CD4-positive, alpha-beta T cell treated with Interferon gamma for 1 hour (primary cell): ENCODE results near the gene NOSTRIN.
"Not testable (repeated sequence)": the region's sequence is repeated elsewhere in the genome, so short reads cannot be mapped to it uniquely, and the experiment has no call there.

Source experiments
- DNase-seq: peaks from one replicate; pipeline ENCODE4 v3.0.0-alpha.2; 2020

Gene NOSTRIN

DNA sequence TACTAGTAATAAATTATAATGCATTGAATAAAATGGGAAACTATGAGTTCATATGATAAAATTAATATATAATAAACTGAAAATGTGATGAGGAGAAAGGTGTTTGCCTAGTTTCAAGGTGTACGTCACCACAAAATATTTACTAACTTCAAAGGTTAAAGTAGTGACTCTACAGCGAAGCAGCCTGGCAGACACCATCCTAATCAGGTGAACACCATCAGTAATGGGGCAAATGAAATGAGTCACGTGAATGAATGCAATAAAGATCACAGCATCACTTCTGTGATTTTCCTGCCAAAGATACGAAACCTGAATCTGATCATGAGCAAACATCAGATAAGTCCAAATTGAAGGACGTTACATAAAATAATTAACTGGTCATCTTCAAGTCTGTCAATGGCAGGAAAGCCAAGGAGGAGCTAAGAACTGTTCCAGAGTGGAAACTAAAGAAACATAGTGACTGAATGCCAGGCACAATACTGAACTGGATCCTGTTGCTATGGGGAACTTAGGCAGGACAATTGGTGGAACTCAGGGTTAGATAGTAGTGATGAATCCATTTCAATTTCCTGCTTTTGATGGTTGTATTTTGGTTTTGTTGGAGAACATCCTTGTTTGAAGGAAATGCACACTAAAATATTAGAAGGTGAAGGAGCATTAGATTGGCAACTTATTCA, 12.1 kb upstream of the NOSTRIN start:
- DNase-seq: no peak

DNA sequence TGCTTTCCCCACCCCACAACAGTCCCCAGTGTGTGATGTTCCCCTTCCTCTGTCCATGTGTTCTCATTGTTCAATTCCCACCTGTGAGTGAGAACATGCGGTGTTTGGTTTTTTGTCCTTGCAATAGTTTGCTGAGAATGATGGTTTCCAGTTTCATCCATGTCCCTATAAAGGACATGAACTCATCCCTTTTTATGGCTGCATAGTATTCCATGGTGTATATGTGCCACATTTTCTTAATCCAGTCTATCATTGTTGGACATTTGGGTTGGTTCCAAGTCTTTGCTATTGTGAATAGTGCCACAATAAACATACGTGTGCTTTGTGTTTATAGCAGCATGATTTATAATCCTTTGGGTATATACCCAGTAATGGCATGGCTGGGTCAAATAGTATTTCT, 11.3 kb upstream of the NOSTRIN start:
- not testable (repeated sequence) for DNase-seq

DNA sequence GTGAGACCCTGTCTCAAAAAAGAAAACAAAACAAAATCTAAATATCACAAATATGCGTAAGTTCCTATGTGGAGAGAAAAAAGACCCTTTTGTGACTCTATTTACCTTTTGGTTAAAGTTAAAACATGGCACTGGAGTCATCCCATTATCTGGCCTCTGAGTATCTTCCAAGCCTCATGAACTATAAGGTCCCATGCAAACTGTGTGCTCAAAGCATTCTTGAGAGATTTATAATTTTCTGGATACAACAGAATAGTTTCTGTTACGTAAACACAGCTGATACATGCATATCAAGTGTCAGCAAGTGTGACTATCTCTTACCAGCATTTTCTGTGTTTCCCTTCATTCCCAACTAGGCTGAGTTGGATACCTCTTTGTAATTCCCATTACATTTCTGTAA, 8.8 kb upstream of the NOSTRIN start:
- no peak for DNase-seq

DNA sequence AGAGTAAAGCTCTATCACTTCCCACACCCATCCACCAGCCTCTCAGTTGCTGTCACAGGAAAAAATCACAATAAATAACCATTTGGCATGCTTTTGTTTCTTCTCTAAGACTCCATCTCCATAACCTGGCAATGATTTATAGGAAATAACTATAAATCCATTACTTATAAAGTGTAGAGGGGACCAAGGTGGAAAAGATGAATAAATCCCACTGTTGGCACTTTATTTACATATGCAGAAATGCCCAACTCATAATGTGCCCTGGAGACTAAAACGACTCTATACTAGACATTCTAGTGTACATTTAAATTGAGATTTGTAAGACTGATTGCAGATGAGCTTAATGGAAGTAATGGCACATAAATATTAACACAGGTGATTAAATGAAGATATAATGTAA, 7.5 kb upstream of the NOSTRIN start:
- DNase-seq: no peak

DNA sequence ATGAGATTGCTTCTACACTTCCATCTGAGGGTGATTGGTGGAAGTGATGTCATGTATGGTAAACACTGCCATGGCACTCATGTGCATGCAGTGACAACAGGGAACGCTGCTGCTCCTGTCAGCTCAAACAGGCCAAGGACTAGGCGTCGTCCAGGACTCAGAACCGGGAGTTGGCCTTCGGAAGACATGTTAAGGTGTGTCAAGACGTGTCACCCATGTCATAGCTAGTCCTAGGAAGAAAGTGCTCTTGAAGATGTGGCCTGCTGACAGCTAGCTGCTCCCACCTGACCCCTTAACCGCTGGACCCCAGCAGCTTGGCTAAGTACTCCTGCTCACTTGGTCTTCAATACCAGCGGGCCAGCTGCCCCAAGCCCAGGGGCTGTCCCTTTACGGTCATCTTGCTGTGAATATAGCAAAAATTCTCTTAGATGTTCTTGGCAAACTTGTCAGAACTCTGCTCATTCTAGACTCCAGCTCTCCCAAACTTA, 6.3 kb upstream of the NOSTRIN start:
- no peak for DNase-seq

DNA sequence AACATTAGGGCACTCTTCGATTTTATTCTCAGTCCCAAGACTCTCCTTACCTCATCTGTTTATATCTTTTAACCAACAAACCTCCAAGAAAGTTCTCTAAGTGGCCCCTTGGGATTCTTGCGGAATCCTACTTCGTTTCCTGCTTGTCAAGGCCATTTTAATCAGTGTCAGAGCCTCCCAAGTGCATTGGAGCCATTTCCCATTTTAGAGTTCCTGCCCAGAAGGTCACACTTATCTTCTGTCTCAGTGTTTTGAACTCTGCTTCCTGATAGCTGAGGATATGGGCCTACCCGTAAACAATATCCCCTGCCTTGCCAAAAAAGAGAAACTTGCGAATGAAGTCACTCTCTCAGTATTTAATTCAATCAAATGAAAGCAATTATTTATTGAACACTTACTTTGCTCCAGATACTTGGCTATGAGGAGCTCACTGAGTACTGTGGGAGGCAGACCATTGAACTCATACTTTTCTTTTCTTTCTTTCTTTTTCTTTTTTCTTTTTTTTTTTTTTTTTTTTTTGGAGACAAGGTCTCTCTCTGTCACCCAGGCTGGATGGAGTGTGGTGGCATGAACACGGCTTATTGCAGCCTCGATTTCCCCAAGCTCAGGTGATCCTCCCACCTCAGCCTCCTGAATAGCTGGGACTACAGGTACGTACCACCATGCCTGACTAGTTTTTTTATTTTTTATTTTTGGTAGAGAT, 5.7 kb upstream of the NOSTRIN start:
- DNase-seq: no peak

DNA sequence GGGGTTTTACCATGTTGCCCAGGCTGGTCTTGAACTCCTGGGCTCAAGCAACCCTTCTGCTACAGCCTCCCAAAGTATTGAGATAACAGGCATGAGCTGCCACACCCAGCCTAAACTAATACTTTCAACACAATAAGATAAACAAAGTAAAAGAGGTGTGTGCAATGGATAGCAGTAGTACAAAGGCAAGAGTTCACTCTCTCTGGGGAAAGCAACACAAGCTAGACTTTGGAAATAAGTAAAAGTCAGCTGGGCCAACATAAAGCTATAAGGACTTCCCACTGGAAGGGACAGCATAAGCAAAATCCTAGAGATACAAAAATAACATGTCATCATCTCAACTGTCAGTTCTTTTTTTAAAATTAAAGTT, 5.2 kb upstream of the NOSTRIN start:
- DNase-seq: no peak

DNA sequence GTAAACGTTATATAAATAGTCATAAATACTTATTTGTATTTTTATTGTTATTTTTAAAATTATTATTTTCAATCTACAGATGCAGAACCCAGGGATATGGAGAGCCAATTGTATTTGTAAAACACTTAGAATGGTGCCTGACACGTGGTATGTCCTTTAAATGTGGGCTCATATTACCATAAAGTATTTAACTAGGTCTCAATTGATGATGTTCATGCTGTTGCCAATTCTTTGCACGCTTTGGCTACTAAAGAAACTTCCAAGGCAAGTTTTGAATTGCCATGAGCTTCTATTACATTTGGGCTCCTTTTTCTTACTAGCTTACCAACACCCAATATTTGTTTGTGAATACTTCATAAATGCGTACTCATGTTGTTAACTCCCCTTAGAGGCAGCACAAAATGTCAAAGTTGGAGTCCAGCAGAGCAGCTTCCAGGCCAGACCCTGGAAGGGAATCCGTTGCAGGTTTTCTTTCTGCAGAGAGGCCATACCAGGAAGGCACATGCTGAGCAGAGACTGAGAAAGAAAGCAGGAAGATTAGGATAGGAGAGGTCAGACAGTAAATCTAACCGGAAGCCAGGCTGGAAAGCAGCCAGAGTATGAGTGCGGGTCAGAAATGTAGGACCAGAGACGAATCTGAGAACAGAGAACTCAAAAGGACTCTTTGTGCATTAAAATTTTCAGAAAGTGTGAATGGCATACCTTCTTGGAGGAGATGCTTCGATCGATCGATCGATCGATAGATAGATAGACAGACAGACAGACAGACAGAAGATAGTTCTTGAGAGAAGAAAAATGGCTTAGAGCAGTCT, 4.2 kb upstream of the NOSTRIN start:
- no peak for DNase-seq

DNA sequence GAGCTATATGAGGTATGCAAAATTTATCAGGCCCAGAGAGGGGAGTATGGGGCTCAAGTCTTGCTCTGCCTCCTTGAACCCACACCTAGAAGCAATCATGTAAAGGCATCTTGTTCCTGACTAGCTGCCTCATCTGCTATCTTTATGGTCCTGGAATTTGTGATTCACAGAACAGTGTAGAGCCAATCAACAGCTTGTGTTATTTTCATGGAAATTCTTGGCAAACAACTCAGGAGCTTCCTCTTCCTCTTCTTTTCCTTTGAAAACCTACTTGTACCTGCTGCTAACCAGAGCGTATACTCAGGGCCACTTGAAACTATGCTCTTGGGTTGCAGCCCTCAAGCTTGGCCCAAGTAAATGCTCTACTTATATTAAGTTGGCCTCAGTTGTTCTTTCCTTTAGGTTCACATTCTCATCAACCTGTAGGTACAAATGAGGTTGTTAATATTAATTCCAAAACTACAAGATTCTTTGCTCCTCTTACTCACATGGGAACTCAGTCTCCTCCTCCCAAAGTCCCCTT, 3.5 kb upstream of the NOSTRIN start:
- DNase-seq: no peak

DNA sequence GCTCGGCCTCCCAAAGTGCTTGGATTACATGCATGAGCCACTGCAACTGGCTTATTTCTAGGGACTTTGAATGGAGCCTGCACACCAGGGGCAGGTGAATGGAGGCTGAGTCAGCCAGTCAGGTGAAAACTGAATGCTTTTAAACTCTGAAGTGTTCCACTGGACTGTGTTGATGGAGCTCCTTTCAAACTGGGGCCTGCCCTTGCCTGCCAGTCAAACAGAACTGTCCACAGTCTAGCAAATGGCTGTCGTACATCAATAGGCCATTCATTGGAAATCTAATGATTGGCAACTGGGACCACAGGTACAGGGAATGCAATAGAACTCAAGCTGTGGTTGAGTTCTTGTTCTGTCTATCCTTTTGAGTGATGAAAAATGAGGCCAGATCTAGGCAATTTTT, 966 bp upstream of the NOSTRIN start:
- no peak for DNase-seq

DNA sequence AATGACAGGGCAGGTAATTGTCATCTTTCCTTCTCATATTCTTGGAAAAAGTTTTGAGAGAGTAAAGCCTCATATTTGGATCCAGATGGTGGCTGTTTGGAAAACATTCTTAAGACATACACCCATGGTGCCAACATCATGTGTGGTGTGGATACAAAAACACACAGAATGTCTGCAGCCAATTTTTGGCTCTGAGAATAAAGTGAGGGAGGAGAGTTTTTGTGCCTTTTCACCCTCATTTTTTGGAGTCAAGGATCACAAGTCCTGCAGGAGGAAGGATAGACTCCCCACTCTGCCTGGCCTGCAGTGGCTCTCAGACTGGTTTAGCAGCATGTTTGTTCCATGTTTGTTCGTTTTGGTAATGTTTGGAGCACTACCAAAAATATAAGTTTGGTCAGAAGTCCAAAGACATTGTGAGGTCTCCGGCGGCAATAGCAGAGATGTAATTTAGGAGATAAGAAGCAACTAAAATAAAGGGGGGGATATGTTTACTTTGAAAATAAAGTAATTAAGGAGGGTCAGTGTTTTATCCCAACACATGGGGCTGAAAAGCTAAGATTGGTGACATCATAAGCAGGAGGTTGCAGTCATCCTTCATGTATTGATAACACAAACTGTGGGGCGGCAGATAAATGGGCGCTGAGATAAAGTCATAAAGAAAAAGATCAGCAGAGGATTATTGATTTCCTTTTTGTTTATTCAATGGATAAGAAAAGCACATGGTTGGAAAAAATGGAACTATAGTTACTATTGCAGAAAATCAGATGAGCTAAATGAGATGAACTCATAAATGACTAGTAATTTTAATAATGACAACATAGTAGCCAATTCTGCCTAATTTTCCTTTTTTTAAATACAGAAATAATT, 655 bp downstream of the NOSTRIN start:
- DNase-seq: no peak

DNA sequence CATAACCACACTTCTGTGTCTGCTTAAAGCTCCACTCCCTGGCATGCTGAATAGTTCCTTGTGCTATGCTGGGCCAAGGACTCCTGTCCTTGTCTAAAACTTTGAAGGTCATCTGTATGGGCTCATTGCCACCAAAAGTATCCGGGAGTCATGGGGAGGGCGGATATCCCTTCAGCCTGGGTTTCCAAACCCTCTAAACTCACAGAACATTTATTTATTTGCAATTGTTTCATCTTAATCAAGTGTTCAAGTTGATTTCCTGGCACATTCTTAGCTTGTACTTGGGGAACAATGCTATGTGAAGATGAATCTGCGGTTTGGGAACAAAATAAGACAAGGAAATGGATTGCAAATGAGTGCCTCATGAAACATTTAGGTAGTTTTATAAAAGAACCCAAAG, 1.8 kb downstream of the NOSTRIN start:
- no peak for DNase-seq

DNA sequence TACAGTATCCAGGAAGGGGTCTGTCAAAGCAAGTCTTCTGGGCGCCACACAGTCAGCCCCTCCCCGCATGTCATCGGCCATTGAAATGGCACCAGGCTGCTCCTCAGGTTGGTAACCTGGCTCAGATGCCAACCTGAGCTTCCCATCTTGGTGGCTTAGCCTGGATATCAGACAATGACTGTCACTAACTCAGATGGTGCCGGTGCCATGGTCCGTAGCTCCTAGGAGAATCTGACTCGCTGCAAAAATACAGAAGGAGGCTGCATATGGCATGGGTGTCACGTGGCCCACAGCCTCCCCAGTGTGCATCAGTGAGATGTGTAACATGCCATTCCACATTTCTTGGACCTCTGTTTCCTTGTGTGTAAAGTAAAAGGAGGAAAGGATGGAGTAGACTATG, 3.2 kb downstream of the NOSTRIN start:
- DNase-seq: no peak

DNA sequence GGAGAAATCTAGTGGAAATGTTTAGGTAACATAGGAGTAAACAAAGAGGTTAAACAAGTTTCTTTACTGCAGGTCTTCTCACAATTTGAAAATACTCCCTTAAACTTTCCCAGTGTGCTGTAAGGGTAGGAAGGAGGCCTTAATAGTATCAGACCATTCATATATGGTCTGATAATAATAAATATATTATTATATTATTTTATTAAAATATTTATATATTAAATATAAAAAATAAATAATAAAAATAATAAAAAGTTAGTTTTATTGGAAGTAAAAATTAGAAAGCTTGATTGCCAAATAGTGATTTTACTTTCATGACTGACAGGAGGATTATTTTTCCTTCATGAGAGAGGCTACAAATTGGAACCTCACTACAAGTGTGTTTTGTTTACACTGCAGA, 7.1 kb downstream of the NOSTRIN start:
- DNase-seq: no peak

DNA sequence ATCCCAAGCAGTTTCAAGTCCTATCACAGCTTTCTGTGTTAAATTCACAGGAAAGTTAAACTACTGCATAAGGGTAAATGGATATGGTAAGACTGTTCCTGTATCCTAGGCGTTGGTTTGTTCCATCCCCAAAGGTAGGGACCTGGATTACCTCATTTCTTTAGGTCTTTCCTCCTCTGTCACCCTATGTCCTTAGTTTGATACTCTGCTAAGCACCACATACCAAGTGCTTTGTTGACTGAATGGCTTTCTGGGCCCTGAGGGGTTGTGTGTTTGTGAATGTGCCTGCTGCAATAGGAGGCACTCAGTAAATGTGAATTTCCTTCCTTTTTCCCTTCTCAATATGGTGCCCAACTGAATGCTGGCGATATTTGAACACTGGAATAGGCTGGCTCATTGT, 7.8 kb downstream of the NOSTRIN start:
- DNase-seq: no peak

DNA sequence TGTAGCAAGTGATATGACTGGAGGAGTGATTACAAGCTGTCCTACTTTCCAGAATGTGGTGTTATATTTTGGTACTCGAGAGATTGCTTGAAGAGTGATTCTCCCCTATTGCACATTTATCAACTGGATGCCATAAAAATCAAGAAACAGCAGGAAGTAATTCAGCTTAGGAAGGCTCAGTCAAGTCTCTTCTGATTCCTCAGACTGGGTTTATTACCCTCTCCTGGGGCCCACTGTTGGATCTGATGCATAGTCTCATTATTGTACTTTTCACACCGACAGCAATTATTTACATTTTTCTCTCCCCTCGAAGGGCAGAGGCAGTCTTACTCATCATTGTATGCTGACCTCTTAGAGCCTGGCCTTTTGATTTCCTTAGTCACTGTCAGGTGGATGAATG, 9.3 kb downstream of the NOSTRIN start:
- DNase-seq: no peak

DNA sequence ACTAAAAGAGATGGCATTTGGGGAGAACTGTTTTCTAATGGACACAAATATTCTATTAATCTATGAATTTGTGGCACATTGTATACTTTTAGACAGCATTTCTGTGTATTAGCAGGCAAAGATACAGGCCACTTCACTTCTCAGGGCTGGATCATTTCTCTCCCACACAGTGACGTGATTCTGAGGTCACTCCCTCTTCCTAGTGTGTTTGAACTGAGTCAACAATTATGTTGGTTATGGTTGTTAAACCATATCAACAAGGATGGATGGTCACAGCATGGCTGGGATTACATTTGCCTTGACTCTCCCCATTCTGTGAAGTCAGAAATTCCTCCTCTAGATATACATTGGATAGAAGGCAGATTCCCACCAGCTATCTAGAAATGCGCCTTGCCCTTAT, 11.6 kb downstream of the NOSTRIN start:
- no peak for DNase-seq

DNA sequence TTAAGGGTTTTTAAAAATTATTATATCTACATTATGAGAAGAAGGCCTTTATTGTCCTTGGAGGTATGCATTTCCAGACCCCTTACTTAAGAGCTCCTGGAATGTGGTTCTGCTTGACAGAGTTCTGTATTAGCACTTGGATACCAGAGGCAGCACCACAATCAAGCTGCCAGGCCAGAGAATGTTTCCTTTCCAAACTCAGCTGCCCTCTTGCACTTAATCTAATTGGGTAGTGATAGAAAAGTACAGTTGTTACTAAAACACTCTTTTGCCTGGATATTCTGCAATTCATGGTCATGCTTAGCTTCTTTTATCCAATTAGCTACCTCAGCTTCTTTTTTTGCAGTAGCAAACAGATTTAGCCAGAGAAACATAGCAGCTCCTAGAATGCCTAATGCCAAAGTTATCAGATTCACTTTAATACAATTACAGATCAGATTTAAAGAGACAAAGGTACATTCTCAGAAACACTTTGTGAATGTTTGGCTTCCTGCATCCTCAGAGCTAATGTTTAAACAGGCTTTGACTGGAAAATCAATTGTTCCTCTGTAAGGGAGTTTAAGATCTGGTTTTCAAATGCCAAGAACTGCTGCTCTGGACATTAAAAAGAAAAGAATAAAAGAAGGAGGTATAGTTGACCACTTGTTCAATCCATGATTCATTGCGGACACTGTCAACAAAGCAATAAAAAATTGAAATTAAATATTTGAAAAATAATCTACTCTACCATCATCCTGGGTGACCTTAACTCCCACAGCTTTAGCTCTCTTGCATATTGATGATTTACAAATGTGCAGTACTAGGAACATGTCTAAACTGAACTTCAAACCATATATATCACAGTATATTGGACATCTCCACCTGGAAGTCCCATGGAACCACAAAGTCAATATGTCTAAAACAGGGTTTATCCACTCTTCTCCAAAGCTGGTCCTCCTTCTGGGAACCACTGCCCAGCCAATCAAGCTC, 12.8 kb downstream of the NOSTRIN start:
- DNase-seq: no peak

DNA sequence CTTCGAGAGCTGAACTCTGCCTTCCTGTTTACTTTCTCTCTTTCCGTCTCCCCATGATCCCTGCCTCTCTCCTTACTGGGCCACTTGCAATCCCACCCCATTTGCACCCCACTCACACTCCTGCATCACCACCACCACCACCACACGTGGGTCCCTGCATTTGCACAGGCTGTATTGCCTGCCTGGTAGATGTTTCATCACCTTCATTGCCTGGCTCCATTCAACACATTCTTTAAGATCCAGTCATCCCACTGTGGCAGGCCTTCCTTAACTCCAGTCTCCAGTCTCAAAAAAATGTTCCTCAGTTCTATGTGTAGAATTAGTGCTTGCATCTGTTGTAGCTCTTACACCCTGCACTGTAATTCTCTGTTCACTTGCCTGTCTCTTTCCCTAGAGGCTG, 13.9 kb downstream of the NOSTRIN start:
- DNase-seq: no peak

DNA sequence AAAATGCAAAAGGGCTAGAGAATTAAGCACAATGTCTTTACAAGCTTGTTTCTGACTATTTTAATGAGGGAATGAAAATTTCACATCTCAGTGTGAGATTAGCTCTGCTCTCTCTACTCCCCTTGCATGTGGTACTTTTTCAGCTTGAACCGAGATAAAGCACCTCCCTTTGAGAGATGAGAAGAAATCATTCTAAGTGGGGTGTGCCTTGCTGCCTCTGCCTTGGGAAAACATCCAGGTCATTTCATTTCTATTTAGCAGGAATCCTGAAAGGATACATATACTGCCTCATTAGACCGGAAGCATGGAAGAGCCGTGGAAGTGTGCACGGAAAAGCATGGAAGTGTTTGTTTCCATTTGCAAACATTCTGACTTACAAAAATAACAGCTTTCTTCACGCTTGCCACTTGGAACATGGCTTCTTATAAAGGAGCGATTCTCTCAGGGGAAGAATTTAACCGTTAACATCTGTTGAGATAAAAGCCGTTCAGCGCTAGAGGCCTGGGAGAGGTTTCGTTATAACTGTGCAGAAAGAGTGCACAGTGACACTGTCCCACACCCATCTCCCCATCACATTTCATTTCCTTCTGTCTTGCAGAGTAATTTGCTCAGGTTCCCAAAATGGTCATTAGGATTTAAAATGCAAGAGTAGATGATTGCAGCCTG, 16.7 kb downstream of the NOSTRIN start:
- DNase-seq: no peak
